ENCODE results near the gene PHF24.

The PHF24 gene

GRCh38 chr9:34956648-34957047 lies 1.4 kb upstream of the PHF24 start:
- H3K4me3 ChIP-seq (ENCODE audit: low read depth, low read length) = no peak overlapping the region
- TF ChIP-seq, protein P1, sequence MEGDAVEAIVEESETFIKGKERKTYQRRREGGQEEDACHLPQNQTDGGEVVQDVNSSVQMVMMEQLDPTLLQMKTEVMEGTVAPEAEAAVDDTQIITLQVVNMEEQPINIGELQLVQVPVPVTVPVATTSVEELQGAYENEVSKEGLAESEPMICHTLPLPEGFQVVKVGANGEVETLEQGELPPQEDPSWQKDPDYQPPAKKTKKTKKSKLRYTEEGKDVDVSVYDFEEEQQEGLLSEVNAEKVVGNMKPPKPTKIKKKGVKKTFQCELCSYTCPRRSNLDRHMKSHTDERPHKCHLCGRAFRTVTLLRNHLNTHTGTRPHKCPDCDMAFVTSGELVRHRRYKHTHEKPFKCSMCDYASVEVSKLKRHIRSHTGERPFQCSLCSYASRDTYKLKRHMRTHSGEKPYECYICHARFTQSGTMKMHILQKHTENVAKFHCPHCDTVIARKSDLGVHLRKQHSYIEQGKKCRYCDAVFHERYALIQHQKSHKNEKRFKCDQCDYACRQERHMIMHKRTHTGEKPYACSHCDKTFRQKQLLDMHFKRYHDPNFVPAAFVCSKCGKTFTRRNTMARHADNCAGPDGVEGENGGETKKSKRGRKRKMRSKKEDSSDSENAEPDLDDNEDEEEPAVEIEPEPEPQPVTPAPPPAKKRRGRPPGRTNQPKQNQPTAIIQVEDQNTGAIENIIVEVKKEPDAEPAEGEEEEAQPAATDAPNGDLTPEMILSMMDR (IDR thresholded peaks at IDR 0.05; ENCODE audit: borderline replicate concordance, insufficient read depth, low read depth, low read length) = no peak

- TF ChIP-seq, protein P1 (IDR thresholded peaks at IDR 0.05; ENCODE audit: borderline replicate concordance, insufficient read depth, low read depth, low read length) = no peak
- H3K4me3 ChIP-seq (ENCODE audit: low read depth, low read length) = no peak overlapping the region
Measured at GRCh38 chr9:34958411-34958982, 412 bp downstream of the PHF24 start.

DNA sequence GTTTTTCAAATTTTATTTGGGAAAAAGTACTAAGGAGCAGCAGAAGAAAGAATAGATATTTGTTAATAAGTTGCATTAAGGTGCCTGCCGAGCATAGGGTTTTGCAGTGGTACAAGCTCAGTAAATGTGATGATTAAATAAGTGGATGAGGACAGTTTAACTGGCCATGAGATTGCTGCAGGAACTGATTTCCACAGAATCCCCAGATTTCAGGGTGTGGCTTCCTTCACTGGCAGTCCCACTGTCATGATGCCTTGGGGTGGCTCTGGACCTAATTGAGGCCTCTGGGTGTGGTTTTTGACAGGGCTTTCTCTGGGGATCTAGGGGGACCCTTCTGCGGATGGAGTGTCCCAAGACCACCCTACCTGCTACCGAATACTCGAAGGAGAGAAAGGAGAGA lies 1.4 kb downstream of the PHF24 start:
- TF ChIP-seq, protein P1 (IDR thresholded peaks at IDR 0.05; ENCODE audit: borderline replicate concordance, insufficient read depth, low read depth, low read length) = no peak
- no peak overlapping the region for H3K4me3 ChIP-seq (ENCODE audit: low read depth, low read length)

GRCh38 chr9:34961574-34962490 lies 3.7 kb downstream of the PHF24 start:
- no peak overlapping the region for H3K4me3 ChIP-seq (ENCODE audit: low read depth, low read length)
- TF ChIP-seq, protein P1 (IDR thresholded peaks at IDR 0.05; ENCODE audit: borderline replicate concordance, insufficient read depth, low read depth, low read length) = no peak

DNA sequence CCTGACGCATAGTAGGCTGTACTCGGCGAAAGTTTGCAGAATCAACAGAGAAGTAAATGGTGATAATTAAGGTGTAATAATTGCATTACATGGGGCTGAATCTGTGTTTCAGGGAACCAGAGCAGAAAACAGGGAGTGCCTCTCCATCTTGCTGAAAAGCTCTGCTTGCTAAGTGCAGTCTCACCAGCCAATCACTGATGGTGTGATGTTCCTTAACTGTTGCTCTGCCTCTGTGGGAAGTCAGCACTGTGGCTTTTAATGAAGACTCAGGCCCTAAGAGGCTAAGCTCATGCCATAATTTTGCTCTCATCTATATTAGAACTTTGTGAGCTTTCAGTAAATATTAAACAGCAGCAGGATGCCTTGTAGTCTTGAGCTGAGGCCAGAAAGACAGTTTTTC lies 4.5 kb downstream of the PHF24 start:
- no peak overlapping the region for H3K4me3 ChIP-seq (ENCODE audit: low read depth, low read length)
- TF ChIP-seq, protein P1 (IDR thresholded peaks at IDR 0.05; ENCODE audit: borderline replicate concordance, insufficient read depth, low read depth, low read length) = no peak

- TF ChIP-seq, protein P1 (IDR thresholded peaks at IDR 0.05; ENCODE audit: borderline replicate concordance, insufficient read depth, low read depth, low read length) = no peak
- H3K4me3 ChIP-seq (ENCODE audit: low read depth, low read length) = no peak overlapping the region
Measured at GRCh38 chr9:34963552-34963951, 5.5 kb downstream of the PHF24 start.

DNA sequence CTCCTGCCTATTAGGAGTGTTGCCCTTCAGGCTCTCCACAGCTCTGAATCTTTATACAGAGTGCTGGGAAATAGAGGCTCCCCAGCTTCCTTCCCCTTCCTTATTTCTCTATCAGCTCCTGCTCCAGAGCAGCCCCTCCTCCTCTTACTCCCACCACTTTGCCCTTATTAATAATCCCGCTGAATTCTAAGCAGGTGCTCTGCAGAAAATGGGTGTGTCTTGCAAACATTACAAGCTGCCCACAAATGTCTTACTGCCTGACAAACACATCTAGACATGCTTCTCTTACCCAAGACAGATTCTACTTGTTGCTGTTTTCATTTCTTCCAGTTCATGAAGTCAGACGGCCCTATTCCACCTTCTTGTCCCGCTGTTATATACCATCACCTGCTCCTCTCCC lies 6.4 kb downstream of the PHF24 start:
- TF ChIP-seq, protein P1 (IDR thresholded peaks at IDR 0.05; ENCODE audit: borderline replicate concordance, insufficient read depth, low read depth, low read length) = no peak
- no peak overlapping the region for H3K4me3 ChIP-seq (ENCODE audit: low read depth, low read length)
